ENCODE measurements around the gene VSTM5. TPM values are rescaled to one million over a fixed set of nuclear protein-coding genes. Genes with fewer than 3 reads are reported as not detected.

Gene VSTM5
- total RNA-seq, 1 experiment from 2014 or later = not detected

DNA sequence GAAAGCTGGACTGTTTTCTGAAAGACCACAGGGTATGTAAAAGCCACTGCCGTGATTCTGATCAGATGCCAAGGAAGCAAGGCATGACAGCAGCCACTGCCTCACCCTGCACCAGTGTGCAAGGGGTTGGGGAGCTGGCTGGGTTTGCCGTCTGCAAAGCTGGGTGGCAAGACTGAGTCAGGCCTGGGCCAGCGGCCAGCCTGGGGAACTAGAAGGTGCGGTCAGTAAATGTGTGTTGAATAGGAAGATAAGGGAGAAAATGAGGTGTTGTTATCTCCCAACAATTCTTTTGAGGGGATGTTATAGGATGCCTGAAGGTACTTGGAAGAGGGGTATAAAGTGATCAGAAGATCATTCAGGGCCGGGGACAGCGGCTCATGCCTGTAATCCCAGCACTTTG is 8.0 kb downstream of the VSTM5 start:
- DNase-seq (ENCODE audit: low spot score) = peak; percentile 87

DNA sequence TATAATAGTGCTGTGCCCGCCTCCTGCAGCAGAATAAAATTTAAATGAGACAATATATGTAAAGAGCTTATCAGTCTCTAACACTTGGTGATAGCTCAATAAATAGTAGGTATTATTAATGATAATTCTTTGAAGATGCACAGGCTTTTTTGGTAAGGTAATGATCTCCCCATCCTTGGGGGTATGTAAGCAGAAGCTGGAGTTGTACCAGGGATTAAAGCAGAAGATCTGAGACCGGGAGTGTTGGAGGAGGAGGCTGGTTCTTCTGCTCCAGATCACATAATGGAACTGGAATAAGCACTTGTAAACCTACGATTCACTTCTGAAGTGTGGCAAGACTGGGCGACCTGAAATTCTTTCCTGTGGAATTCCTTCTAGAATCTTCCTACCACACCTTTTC is 8.4 kb downstream of the VSTM5 start:
- DNase-seq (ENCODE audit: low spot score) = no peak

DNA sequence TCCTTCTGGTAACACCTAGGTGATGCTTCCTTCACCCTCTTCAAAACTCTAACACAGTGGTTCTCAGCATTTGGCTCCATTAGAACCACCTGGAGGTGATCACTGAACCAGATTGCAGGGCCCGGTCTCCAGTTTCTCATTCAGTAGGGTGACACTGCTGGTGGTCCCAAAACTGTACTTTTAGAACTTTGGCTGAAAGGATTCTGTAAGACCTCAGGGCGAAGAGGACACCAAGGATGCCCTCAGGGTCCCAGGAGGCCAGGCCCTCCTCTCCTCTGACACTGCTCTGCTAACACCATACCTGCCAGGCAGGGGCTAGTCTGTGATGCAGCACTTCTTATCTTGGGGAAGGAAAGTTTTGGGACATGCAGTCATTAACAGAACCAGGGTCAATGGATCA is 9.0 kb downstream of the VSTM5 start:
- DNase-seq (ENCODE audit: low spot score) = no peak

DNA sequence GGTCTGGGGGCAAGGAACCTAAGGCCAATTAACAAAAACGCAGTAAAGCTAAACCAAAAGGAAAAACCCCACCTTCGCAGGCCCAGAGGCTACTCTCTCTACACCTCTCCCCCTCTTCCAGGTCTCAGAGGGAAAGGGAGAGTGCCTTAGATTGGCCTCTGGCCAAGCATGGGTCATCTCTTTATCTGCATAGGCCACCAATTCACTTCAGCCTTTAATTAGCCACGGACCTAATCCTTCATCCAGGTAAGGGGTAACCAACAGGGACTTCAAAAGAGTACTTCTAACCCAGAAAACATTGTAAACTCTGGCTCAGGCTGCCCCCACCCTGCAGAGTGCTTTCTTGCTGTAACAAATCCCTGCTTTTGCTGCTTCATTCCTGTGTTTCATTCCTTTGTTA is 9.4 kb downstream of the VSTM5 start:
- no peak for DNase-seq (ENCODE audit: low spot score)

DNA sequence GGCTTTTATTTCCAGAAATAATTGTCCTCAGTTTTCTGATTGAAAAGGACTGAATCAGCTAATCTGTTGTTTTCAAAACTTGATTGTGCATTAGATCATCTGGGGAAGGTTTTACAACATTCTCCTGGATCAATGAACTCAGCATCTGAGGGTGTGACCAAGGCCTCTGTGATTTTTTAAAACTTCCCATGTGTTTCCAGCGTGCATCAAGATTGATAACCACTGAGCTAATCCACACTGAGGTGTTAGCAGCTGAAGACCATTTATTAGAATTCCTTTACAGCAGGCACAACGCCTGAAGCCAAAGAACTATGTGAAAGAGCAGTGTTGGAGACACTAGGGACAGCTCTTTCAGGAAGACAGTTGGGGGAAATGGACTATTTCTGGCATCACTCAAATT is 10.2 kb downstream of the VSTM5 start:
- DNase-seq (ENCODE audit: low spot score) = no peak

DNA sequence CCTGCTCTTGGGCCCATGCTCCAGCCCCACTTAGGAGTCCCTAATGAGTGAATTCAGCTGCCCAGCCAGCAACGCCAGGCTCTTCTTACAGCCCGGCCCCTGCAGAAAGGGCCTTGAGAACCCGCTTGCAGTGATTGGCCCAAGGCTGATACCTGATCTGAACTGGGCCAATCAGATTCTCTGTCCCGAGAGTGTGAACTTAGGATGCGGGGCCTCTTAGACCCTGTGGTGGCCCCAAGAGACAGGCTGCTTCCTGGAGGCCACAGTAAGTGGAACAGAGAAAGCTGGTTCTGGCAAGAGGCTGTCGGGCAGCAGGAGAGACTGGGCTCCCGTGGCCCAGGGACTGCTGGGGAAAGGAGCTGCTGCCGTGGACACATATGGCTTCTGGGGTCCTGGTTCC is 11.5 kb downstream of the VSTM5 start:
- DNase-seq (ENCODE audit: low spot score) = no peak

DNA sequence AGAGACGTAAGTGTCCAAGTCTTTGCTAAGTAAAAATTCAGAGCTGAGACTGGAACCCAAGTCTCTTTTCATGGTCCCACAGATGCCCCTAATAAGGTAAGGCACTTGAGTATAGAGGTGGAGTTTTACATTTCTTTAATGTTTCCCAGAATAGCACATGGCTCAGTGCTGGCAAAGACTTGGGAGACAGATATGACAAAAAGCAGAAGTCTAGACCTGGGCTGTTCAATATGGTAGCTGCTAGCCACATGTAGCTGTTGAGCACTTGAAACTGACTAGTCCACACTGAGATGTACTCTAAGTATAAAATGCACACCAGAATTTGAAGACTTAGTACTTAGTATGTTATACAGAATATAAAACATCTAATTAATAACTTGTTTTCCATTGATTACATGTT is 17.6 kb downstream of the VSTM5 start:
- DNase-seq (ENCODE audit: low spot score) = no peak

DNA sequence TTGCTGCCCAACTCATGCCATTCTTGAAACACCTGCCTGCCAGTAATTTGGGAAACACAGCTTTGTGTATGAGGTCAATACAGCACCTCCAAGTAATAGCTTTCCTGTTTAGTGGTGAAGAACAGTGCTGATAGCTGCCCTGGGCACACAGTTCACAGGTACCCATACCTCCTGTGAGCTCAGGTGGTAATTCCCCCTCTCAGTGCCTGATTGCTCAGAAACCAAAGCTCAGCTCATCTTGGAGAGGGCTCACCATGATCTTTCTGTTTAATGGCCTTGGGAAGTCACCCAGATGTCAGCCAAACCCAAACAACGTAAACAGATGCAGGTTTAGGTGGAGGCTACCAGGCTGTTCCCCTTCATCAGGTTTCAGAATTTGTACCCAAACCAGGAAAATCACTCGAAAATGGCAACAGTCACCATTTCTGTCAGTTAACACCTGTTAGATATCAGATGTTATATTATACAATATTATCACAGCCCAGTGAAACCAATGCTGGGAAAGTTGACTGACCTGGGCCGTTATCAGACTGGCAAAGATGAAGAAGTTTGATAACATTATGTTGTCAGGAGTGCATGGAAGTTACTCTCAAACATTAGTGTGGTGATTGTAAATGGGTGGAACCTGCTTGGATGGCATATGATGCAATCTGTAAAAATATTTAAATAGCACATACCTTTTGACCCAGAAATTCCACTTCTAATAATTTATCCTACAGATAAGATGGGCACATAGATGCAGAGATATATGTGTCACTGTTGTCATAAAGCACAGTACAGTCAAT is 18.9 kb downstream of the VSTM5 start:
- no peak for DNase-seq (ENCODE audit: low spot score)

DNA sequence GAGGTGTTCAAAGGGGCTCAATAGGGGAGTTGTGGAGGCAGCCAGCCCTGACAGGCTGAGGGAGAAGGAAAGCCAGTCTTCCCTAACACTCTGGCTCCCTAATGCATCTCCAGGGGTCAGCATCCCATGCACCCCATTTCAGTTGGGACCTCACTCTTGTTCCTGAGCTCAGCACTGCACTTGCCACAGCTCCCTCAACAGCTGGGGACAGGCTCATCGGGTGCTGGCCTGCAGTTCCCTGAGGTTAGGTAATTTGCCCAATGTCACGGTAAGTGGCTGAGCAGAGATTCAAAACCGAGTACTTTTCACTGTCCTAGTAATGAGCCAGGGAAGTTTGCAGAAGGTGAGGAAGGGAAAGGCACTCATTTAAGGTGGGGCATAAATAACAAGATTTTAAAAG is 20.8 kb downstream of the VSTM5 start:
- DNase-seq (ENCODE audit: low spot score) = no peak

DNA sequence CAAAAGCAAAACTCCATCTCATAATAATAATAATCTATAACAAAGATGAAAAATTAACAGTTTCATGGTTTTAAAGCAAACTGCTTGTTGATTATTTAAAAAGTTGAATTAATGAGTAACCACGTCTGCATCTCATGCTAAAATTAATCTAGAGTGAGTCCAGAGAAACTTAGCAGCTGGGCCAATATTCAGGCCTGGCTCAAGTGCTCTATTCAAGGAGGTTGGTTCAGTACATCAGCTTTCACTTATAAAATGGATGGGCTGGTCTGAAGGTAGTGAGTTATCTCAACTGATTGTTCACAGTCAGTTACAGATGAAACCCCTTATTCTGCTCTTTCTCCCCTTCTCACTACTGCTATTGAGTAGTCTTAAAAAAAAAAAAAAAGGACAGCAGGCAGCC is 23.1 kb downstream of the VSTM5 start:
- no peak for DNase-seq (ENCODE audit: low spot score)

DNA sequence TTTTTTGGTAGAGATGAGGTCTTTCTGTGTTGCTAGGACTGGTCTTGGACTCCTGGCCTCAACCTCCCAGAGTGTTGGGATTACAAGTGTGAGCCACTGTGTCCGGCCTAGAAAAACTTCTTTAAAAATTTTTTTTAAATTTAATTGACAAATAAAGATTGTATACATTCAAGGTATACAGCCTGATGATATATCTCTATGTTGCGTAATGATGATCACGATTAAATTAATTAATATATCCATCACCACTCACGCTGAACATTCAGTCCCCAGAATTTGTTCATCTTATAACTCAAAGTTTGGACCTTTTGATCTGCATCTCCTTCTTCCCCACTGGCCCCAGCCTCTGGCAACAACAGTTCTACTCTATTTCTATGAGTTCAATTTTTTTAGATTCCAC is 27.2 kb downstream of the VSTM5 start:
- no peak for DNase-seq (ENCODE audit: low spot score)

DNA sequence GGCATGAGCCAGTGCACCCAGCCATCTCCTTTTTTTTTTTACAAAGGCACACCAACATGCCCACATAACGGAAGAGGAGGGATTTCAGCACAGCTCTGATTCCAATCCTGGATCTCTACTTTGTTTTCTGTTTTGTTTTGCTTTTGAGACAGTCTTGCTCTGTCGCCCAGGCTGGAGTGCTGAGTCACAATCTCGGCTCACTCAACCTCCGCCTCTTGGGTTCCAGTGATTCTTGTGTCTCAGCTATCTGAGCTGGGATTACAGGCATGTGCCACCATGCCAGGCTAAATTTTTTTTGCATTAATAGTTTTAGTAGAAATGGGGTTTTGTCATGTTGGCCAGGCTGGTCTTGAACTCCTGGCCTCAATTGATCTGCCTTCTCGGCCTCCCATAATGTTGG is 28.1 kb downstream of the VSTM5 start:
- peak; percentile 22 for DNase-seq (ENCODE audit: low spot score)

DNA sequence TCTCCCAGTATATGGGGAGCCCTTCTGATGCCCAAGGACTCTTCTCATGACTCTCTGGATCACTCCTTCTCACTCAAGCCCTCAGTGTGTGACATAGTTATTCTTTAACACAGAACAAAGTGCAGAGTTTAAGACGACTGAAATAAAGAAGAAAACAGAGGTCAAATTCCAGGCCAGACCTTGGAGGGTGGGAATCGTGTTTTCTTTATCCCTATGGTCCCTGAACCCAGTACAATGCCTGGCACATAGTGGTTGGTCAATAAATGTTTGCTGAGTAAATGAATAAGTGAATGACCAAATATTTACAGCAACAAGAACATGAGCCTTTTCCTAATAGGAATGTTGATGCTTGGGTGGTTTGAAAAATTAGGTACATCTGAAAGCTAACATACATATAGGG is 28.8 kb downstream of the VSTM5 start:
- DNase-seq (ENCODE audit: low spot score) = no peak

DNA sequence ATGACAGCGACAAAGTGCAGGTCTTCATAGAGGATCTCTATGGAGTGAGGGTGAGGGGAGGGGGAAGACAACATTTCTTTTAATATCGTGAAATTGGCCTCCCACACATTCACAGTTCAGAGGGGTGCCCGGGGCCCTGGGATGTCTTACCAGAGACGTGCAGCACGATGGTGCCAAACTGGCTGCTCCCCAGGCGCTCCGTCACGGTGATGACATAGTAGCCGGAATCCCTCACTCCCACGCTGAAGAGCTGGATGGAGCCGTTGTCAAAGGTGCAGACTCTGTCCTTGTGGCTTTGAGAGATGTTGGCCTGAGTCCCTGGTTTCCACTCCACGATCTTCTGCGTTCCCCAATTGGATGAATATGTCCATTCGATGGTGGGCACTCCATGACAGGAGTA is 29.6 kb downstream of the VSTM5 start:
- DNase-seq (ENCODE audit: low spot score) = no peak

DNA sequence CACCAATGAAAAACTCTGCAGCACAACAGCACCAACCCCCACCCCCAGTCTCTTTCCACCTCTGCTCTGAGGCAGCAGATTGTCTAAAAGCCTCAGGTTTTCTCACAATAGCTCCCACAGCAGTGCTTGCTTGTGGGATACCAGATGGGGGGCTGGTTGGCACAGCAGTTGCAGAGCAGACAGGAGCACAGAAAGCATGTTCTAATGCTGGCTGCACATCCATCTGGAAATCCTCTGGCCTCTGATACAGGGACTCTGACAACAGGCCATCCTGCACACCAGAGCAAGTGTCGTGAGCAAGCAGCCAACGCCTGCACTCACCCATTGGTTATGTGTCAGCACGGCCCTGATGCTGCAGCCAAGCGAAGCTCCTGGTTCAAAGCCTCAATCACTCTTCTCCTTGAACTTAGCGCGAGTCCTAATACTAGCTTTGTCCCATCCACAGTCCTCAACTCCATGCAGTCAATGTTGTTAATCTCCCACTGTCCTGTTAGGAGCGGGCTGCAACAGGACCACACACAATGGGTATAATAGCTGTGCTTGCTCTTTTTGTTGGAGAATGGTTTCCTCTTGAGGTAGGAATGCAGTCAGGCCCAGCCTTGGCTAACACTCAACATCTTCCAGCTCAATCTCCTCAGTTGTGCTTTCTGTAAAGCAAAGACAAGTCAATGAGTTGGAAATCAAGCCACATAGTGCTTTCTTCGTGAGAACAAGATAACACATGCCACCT is 30.3 kb downstream of the VSTM5 start:
- DNase-seq (ENCODE audit: low spot score) = no peak

DNA sequence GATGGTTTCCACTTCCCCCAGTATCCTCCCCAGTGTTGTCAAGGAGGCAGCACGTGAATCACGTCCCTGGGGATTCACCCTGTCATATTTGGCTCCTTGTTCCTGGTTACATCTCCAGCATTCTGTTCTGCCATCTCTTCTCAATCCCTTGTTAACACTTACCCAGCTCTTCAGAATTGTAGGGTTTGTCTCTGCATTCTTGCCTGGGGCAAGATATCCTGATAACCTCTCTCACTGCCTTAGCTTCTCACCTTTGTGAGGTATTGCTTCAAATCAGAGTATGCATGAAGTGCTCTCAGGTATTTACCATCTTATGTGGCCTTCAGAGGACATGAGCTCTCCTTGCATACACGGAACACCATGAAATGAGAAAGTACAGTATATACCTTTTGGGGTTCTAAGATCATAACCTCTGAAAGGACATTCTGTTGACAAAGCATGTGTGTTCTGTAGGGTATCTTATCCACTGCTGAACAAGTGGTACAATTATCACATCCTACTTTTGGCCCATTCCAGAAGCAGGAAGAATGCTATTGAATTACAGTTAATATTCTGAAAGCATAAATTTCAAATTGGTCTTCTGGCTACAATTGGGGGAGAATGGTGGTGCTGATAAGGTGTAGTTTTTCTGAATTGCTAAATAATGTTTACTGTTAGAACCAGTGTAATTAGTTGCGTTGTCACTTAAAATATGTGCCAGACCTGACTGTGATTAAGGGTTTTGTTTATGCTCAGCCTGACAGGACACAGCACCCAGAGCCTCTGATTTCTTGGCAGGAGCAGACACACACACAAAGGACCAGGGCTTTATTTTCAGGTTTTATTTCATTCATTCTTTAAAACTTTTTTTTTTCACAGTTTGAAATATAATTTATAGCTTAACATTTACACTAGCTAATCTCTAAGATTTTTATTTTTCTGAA is 32.7 kb downstream of the VSTM5 start:
- no peak for DNase-seq (ENCODE audit: low spot score)

DNA sequence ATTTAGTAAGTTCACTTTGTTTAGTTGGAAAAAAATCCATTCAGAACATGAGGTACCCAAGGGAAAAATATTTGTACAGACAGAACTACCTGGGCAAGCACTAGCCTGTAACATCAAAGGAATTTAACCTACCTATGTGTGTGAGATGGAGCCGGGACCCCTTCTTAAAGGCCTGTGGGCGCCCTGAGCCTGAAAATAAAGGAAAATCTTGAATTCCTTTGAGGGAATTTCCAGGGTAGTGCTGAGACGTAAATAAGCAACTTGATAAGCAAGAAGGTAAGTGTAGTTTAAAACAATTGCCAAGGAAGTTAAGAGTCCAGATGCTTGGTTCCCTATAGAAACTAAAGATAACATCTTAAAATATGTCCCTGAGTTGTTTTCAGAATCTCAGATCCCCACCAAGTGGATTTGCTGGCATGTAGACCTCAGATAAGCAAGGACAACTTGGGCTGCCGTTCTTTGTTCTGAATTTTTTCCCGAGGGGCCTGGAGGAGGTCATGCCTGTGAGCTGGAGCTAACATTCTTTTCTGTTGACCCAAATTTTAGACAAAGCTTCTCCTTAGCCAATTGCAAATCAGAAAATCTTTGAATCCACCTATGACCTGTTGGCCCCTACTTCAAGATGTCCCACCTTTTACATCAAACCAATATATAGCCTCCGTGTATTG is 35.3 kb downstream of the VSTM5 start:
- no peak for DNase-seq (ENCODE audit: low spot score)

DNA sequence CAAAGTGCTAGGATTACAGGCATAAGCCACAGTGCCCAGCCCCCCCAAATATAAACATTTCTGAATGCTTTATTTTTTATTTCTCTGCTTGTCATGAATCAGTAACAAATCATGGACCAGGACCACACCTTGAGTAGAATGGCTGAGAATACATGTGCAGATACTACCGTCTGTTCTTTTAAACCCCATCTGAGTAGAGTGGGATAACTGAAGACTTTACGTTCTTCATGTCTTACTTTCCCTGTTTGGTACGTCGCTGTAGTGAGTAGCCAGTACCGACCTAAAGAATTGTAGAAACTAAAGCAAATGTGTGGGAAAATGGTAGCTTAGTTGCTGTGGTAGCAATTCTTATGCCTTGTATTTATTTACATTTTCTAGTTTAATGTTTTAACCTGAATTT is 36.4 kb downstream of the VSTM5 start:
- no peak for DNase-seq (ENCODE audit: low spot score)

DNA sequence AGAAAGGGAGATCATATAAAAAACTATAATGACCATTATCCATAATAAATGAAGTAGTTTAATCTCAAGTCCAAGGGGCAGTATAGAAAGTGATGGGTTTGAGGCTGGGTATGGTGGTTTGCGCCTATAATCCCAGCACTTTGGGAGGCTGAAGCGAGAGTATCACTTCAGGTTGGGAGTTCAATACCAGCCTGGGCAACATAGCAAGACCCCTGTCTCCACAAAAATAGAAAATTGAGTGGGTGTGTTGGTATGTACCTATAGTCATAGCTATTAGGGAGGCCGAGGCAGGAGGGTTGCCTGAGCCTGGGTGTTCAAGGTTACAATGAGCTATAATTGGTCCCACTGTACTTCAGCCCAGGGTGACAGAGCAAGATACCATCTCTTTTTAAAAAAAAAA is 42.4 kb downstream of the VSTM5 start:
- DNase-seq (ENCODE audit: low spot score) = no peak

DNA sequence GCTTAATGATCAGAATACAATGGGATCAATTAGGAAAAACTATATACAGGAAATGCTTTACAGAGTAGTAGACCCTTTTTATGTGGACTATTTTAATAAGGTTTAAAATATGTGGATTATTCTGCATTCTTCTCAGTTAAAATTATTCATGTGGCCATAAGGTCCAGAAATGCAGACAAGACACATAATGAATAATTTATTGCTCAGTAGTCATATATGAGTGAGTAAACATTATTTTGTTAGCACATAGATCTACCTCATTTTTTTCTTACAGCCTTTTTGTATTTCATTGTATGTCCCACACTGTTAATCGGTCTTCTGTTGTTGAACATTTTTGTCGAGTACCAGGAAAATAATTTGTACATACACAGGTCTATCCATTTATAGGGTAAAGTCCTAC is 45.5 kb downstream of the VSTM5 start:
- DNase-seq (ENCODE audit: low spot score) = no peak

DNA sequence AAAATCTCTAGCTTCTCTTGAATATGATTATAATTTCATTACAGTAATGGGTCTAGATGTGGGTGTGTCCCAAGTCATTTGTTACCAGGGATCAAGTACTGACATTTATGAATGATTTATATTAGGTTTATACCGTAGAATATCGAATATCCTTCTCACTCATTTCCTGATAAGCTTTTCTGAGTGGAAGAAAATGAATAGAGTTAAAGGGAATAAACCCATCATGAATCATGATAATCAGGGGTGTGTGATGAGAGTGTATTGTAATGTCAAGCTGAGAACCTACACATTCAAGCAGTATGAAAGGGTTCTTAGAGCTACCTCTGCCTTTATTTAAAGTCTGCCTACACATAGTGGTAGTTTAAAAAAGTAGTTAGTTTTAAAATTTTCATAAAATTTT is 49.1 kb downstream of the VSTM5 start:
- DNase-seq (ENCODE audit: low spot score) = no peak

All from H4 (cell line).